ENCODE results near the gene DUOX2.

DUOX2 gene

GRCh38 chr15:45114751-45115085, 746 bp upstream of the DUOX2 start:
- no peak for DNase-seq (ENCODE audit: low spot score)
- no peak overlapping the region for H3K27ac ChIP-seq
- no peak overlapping the region for H3K4me3 ChIP-seq
- no peak for TF ChIP-seq CTCF (IDR thresholded peaks at IDR 0.05)

- no peak for DNase-seq (ENCODE audit: low spot score)
- H3K27ac ChIP-seq: no peak overlapping the region
- H3K4me3 ChIP-seq: peak overlapping the region; percentile 49
- TF ChIP-seq CTCF (IDR thresholded peaks at IDR 0.05): no peak
Observed at GRCh38 chr15:45113380-45113990, 487 bp downstream of the DUOX2 start.

GRCh38 chr15:45112591-45113379, 1.2 kb downstream of the DUOX2 start:
- H3K27ac ChIP-seq: no peak overlapping the region
- DNase-seq (ENCODE audit: low spot score): no peak
- no peak for TF ChIP-seq CTCF (IDR thresholded peaks at IDR 0.05)
- H3K4me3 ChIP-seq: peak overlapping the region; percentile 49

GRCh38 chr15:45112143-45112590, 1.8 kb downstream of the DUOX2 start:
- no peak for TF ChIP-seq CTCF (IDR thresholded peaks at IDR 0.05)

GRCh38 chr15:45111390-45112142, 2.4 kb downstream of the DUOX2 start:
- DNase-seq (ENCODE audit: low spot score): no peak
- TF ChIP-seq CTCF (IDR thresholded peaks at IDR 0.05): no peak
- H3K27ac ChIP-seq: no peak overlapping the region
- peak overlapping the region; percentile 49 for H3K4me3 ChIP-seq

More at GRCh38 chr15:45112143-45112590, 1.8 kb downstream of the DUOX2 start:
- H3K27ac ChIP-seq: no peak overlapping the region
- DNase-seq (ENCODE audit: low spot score): no peak
- peak overlapping the region; percentile 49 for H3K4me3 ChIP-seq

- TF ChIP-seq CTCF (IDR thresholded peaks at IDR 0.05): no peak
- DNase-seq (ENCODE audit: low spot score): no peak
- Histone ChIP-seq H3K27ac (no peak overlapping the region), H3K4me3 (no peak overlapping the region)
Observed at GRCh38 chr15:45110256-45110820, 3.6 kb downstream of the DUOX2 start.

All from coronary artery (tissue), 2 donors.